Stimulated activated CD4-positive, alpha-beta T cell treated with anti-CD3 and anti-CD28 coated beads, Interleukin-12 subunit alpha, Interleukin-12 subunit beta, amount 100 ng/mL, for 4 hours (primary cell): ENCODE results near the gene ZIC1.

Source experiments
- DNase-seq: peaks from one replicate; pipeline ENCODE4 v3.0.0-alpha.2; 2020

The ZIC1 gene

DNA sequence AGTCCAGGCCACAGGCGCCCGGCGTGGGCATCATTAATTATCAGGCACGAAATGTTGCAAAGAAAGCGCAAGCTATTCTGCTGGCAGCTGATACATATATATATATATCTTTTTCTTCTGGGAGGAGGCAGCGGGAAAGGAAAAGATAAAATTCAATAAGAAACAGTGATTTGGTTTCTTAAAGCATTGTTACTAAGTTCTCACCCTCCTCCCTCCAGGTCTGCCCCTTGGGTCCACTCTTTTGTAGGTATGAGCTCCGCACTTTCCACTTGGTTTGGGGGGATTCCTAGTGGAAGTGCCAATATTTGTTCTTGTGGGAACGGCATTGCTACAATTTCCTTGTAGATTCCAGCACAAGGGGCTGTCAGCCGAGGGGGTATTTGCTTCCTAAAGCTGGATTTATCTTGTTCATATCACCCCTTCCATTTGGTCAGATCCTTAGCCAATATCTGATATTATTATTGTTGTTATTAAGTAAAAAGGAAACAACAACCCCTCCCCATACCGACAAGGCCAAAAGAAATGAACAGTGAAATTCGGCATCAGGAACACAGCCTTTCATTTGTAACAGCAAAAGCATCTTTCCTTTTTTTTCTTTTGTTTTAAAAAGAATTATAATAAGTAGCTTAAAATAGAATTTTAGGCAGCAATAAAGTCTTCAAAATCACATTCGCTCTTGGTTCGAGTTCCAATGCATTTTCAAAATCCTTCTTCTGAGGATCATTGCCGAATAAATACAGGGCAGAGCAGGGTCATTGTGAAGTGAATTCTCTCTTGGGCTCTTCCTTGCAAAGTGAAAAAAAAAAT lies 15.6 kb downstream of the ZIC1 start:
- no peak for DNase-seq

- no peak for DNase-seq
These were observed 16.3 kb downstream of the ZIC1 start for GRCh38 chr3:147425388-147425850.

DNA sequence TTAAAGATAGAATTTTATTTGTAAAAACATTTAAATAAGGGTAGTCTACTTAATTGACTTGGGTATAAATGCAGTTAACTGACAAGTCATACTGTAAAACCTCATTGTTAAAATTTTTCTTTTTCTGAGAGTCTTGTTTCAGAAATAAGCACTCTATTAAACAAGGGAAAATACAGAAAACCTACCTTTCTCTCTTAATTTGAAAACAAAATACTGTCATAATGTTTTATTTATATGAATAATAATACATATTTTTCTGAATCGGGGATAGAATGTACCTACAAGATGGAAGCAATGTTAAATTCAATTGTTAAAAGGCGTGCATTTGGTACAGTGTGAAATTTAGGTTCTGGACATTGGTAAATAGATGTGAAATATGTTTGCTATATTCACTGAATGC lies 17.8 kb downstream of the ZIC1 start:
- DNase-seq: no peak

DNA sequence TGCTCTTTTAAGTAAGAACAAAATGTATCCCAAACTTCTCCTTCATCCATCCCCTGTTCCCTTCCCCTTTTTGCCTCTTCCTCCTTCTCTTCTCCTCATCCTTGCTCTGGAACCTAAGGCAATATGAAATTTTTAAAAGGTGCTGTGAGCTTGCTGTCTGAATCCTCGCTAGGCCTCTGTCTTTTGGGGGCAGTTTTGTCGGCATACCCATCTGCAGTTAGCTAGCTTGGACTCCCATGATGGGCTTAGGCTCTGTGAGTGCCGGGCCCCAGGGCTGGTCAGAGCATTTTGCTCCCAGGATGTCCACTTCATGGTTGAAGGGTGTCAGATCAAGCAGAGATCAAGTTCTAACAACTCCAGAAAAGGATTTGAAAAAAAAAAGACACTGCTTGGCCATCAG lies 18.6 kb downstream of the ZIC1 start:
- DNase-seq: no peak

- DNase-seq: no peak
These were observed 19.2 kb downstream of the ZIC1 start for GRCh38 chr3:147428326-147428725.

DNA sequence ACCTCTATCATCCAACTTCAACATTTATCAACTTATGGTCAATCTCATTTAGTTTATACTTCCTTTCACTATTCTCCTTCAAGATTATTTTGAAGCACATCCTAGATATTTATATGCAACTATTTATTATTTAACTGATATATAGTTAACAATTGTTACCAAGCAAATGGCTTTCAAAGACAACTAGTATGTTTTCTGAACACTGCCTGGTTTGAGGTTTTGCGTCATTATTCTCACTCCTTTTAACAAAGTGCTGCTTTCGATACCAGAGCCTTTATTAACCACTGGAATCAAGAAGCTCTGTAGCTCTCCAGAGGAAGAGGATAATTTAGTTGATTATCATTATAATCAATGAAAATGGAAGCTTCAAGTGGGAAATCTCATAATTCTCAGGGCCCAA lies 19.6 kb downstream of the ZIC1 start:
- no peak for DNase-seq

GRCh38 chr3:147431751-147432150 lies 22.6 kb downstream of the ZIC1 start:
- DNase-seq: no peak

DNA sequence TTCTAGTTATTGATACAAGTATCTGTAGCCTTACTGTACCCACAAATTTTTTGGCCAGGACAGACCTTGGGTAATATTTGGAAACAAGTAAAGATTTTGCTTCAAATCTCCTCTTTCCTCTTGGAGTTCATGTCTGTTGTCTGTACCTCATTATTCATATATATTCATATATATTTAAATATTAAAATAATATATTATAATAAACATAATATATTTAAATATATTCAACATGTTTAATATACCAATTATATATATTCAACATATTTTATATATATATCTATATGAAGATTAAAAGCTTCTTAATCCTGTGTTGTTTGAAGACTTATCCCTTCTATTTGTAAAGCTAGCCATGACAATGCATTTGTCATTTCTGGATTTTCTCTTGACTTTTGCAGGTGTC lies 38.1 kb downstream of the ZIC1 start:
- DNase-seq: no peak

GRCh38 chr3:147449669-147450068 lies 40.5 kb downstream of the ZIC1 start:
- DNase-seq: no peak

DNA sequence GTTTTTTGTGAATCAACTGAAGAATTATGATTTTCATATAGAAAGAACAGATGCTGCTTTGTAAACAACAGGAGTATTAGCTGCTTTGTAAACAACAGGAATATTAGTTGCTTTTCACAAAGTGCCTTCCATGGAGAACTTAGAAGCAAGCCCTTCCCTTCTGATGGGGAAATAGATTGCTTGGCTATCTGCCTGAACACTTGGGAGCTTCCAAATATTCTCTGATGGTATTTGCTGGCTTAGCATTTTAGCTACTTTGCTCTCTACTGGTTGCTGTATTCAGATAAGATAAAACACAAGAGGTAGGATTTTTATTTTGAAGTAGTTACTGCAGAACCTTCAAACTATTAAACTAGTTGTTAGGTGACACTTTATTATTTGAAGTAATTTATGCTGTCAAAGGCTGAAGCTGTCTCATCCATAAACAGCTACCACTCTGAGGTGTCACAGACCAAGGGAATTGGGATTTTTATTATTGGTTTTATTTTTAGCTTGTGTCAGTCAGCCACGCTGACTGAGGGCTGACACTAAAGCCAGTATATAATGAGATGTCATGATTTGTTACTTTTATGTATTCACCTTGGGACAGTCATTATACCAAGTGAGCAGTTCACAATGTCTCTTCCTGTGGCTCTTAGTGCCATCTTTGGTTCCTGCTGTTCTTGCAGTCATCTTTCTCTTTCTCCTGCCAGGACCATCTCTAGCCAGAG lies 50.0 kb downstream of the ZIC1 start:
- no peak for DNase-seq

DNA sequence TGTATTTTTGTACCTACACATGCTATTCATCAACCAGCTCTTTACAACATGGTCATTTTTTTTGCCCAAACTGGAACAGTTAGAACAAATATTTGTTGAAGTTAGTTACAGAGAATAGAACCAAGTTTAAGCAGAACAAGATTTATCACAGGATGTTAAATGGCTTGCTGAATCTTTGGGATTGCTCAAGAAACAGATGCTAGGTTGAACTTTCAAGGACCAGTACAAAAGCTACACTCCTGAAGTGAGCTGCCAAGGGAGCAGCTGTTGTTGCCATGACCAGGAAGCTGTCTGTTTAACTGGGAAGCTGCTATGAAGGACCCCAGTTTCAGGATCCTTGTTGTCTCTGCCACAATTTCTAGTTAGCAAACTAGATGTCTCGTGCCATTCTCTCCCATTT lies 53.7 kb downstream of the ZIC1 start:
- no peak for DNase-seq
